Kidney epithelial cell (primary cell): Measurements from ENCODE around the gene STX18. TPM values are rescaled to one million over a fixed set of nuclear protein-coding genes. Genes with fewer than 3 reads are reported as not detected.

Experiments used
- DNase-seq: peaks from one replicate; pipeline ENCODE4 v3.0.0-alpha.2; 2010; ENCODE audit warnings: low read depth
- H3K27me3 ChIP-seq: 2 replicates; pipeline ENCODE4 v1.6.0; 2011; ENCODE audit warnings: low read length; ENCODE audit not compliant: control insufficient read depth, insufficient read depth
- H3K36me3 ChIP-seq: 2 replicates; pipeline ENCODE4 v1.5.1; 2011; ENCODE audit warnings: low read length; ENCODE audit not compliant: control insufficient read depth, insufficient read depth
- H3K4me3 ChIP-seq: 2 replicates; pipeline ENCODE4 v1.5.1; 2011; ENCODE audit warnings: low read depth, mild to moderate bottlenecking, control low read depth, low read length
- total RNA-seq: library from RNA; depleted of rRNA; stranded (reverse); fragments of >200 nt; gene quantifications from 2 replicates; pipeline ENCODE4 v1.2.3, GENCODE V29; 2015
- TF ChIP-seq, protein P1 (sequence below): IDR thresholded peaks from 2 replicates; pipeline ENCODE4 v1.5.1; 2011; ENCODE audit warnings: mild to moderate bottlenecking, moderate library complexity, low read length, control low read depth, inconsistent platforms; ENCODE audit not compliant: insufficient read depth, poor library complexity, severe bottlenecking

The STX18 gene
- total RNA-seq, 1 donor from 2014 or later: 39.7 TPM

- no peak for DNase-seq
- Histone ChIP-seq H3K27me3 (peaks cover 60% of the 10 kb centered on the region), H3K36me3 (no peaks in the 10 kb centered on the region), H3K4me3 (no peak overlapping the region)
- TF ChIP-seq, protein P1, sequence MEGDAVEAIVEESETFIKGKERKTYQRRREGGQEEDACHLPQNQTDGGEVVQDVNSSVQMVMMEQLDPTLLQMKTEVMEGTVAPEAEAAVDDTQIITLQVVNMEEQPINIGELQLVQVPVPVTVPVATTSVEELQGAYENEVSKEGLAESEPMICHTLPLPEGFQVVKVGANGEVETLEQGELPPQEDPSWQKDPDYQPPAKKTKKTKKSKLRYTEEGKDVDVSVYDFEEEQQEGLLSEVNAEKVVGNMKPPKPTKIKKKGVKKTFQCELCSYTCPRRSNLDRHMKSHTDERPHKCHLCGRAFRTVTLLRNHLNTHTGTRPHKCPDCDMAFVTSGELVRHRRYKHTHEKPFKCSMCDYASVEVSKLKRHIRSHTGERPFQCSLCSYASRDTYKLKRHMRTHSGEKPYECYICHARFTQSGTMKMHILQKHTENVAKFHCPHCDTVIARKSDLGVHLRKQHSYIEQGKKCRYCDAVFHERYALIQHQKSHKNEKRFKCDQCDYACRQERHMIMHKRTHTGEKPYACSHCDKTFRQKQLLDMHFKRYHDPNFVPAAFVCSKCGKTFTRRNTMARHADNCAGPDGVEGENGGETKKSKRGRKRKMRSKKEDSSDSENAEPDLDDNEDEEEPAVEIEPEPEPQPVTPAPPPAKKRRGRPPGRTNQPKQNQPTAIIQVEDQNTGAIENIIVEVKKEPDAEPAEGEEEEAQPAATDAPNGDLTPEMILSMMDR: no peak
These were observed 152.8 kb downstream of the STX18 start for GRCh38 chr4:4388836-4389575.

DNA sequence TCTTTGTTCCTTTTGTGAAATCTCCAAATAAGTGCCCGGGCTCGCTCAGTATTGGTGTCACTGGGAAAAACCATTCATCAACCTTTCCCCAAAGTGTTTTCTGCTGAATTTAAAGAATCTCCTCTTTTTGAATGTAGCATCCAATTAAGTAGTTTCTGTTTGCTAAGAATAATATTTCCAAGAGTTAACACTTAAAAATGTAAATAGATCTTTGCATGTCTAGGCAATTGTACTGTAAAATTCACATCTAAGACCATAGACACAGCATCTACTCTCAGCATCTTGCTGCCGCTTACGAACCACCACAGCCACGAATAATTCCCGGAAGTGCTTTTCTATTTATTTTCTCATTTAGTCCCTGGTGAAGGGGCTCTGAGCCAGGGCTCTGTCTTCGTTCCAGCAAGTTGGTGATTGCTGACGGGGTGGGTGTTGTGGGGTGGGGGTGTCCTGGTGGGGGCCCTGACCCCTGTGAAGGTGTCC, 153.5 kb downstream of the STX18 start:
- H3K4me3 ChIP-seq: no peak overlapping the region
- DNase-seq: no peak
- H3K27me3 ChIP-seq: peaks cover 66% of the 10 kb centered on the region
- TF ChIP-seq, protein P1: no peak
- H3K36me3 ChIP-seq: no peaks in the 10 kb centered on the region

GRCh38 chr4:4387531-4388310, 154.1 kb downstream of the STX18 start:
- Histone ChIP-seq H3K36me3 (no peaks in the 10 kb centered on the region), H3K27me3 (peaks cover 71% of the 10 kb centered on the region), H3K4me3 (peak overlapping the region; percentile 38)
- no peak for DNase-seq
- TF ChIP-seq, protein P1: no peak

DNA sequence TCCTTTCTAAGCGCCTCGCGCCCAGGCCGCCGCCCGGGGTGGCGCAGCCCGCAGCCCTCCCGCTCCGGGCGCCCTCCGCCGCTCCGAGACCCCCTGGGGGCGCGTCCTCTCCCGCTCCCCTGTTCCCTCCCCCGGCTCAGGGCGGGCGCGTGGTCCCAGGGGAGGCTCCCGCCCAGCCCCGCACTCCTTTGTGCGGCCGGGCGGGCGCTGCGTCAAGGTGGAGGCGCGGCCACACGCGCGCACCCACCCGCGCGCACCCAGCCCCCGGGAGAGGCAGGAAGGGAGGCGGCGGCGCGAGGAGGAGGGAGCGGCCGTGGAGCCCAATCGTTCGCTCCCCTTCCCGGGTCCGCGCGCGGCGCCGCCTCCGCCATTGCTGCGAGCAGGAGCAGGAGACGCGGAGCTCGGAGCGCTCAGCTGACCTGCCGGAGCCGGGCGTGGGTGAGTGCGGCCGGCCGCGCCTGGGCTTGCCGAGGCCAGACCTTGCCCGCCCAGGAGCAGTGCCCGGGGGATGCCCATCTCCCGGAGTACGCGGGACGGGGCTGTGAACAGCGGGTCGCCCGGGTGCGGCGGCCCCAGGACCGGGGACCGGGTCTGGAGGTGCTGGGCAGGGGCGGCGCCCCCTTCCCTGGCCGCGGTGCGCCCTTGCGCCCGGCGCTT, 155.0 kb downstream of the STX18 start, which contains the start of gene NSG1:
NSG1 (plus strand) TSS at position 367 of the 657 bp plus-strand sequence. CDS start 528 bp downstream, outside the sequence.
- DNase-seq: no peak
- no peaks in the 10 kb centered on the region for H3K36me3 ChIP-seq
- H3K27me3 ChIP-seq: peaks cover 71% of the 10 kb centered on the region
- peak within 1 kb of the TSS; percentile 38 for H3K4me3 ChIP-seq
- TF ChIP-seq, protein P1: no peak

- no peak for DNase-seq
- H3K4me3 ChIP-seq: peak overlapping the region; percentile 38
- H3K36me3 ChIP-seq: no peaks in the 10 kb centered on the region
- H3K27me3 ChIP-seq: peaks cover 71% of the 10 kb centered on the region
- TF ChIP-seq, protein P1: no peak
These were observed 155.5 kb downstream of the STX18 start for GRCh38 chr4:4386296-4386735.
